Esophagus squamous epithelium (tissue), 4 donors: ENCODE results near the gene FOXL2NB.
A peak's percentile ranks its signal among the peaks of the same experiment; 100 is the strongest.

Source experiments
- CTCF ChIP-seq, 6 experiments: fragments of 450-650 bp in 4 of 6; fragments of 200-600 bp in 2 of 6; sonication (generic) in 2 of 6; IDR thresholded peaks; one replicate each; pipeline ENCODE4 v1.5.1; 2016 to 2019; ENCODE audit warnings: antibody characterized with exemption in 6 of 6, mild to moderate bottlenecking in 4 of 6, moderate library complexity in 4 of 6
- POLR2A ChIP-seq, 4 donors: fragments of 450-650 bp; IDR thresholded peaks; one replicate each; pipeline ENCODE4 v1.6.1; 2017; ENCODE audit warnings: antibody characterized with exemption in 4 of 4, mild to moderate bottlenecking in 4 of 4, moderate library complexity in 3 of 4

DNA sequence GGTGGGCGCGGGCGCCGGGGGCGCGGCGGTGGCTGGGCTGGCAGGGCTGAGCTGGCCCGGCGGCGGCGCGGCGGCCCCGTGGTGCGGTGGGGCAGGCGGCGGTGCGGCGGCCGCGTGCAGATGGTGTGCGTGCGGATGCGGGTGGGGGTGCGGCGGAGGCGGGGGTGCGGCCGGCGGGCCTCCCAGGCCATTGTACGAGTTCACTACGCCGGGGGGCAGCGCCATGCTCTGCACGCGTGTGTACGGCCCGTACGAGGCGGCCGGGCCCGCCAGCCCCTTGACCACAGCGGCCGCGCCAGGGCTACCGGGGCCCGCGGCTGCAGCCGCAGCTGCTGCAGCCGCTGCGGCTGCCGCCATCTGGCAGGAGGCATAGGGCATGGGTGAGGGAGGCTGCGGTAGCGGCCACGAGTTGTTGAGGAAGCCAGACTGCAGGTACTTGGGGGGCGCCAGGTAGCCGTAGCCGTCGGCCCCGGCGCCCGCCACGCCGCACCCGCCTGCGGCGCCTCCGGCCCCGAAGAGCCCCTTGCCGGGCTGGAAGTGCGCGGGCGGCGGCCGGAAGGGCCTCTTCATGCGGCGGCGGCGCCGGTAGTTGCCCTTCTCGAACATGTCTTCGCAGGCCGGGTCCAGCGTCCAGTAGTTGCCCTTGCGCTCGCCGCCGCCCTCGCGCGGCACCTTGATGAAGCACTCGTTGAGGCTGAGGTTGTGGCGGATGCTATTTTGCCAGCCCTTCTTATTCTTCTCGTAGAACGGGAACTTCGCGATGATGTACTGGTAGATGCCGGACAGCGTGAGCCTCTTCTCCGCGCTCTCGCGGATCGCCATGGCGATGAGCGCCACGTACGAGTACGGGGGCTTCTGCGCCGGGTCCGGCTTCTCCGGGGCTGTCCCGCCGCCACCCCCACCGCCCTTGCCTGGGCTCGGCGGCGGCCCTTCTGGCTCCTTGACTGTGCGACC is 1.0 kb upstream of the FOXL2NB start:
- peak in 1 of 6 experiments; percentile 26 for TF ChIP-seq CTCF (IDR thresholded peaks at IDR 0.05)
- no peak for TF ChIP-seq POLR2A (IDR thresholded peaks at IDR 0.05)
